ENCODE data around the gene STIMATE.

GRCh38 chr3:52845691-52846431 is 51.5 kb downstream of the STIMATE start:
- TF ChIP-seq CTCF (IDR thresholded peaks at IDR 0.05; ENCODE audit: insufficient read depth, low read depth, low read length) (no peak), EZH2 (IDR thresholded peaks at IDR 0.05; ENCODE audit: insufficient read depth, low read length) (no peak)
